Endothelial cell of umbilical vein (primary cell): ENCODE results near the gene BUB1B. TPM values are rescaled to one million over a fixed set of nuclear protein-coding genes. Genes with fewer than 3 reads are reported as not detected.

Source experiments
- BruUV-seq: library from RNA; stranded (reverse); fragments of 400-500 nt; replicated peaks from 2 replicates; lab custom pipeline; 2021; lab: Mats Ljungman, UMichigan
- CTCF ChIA-PET: fragments of 300-600, 350-600 bp; sonication (Branson Sonifier 250); formaldehyde crosslinking; loops from one replicate; lab custom pipeline; 2021; ENCODE audit warnings: antibody characterized with exemption, inconsistent platforms; lab: Charles Lee
- POLR2A ChIA-PET: fragments of 300-600, 350-600 bp; sonication (Branson Sonifier 250); formaldehyde crosslinking; loops from one replicate; lab custom pipeline; 2021; ENCODE audit warnings: antibody characterized with exemption, inconsistent platforms; lab: Charles Lee
- DNase-seq: peaks from one replicate; pipeline ENCODE4 v3.0.0-alpha.2; 2011; ENCODE audit warnings: low read depth, low spot score
- FAIRE-seq: peaks from 2 replicates; lab custom pipeline; 2011; peaks lifted over from hg19 to GRCh38; lab: Jason Lieb, UNC
- H2AFZ ChIP-seq: 2 replicates; pipeline ENCODE4 v1.6.0; 2012; ENCODE audit warnings: low read depth, low read length, control low read depth, inconsistent platforms
- H3K27ac ChIP-seq: 2 replicates; pipeline ENCODE4 v1.5.1; 2011; ENCODE audit warnings: low read depth, mild to moderate bottlenecking, control low read depth, low read length, moderate library complexity; ENCODE audit not compliant: insufficient read depth
- H3K27me3 ChIP-seq, 2 experiments: 2 replicates each; pipeline versions ENCODE4 v1.6.0 to v1.6.1; 2011; ENCODE audit warnings: low read length in 2 of 2, mixed read lengths in 1 of 2; ENCODE audit not compliant: control insufficient read depth in 2 of 2, insufficient read depth in 2 of 2
- H3K36me3 ChIP-seq, 2 experiments: 2 replicates in 1 of 2; 3 replicates in 1 of 2; pipeline ENCODE4 v1.5.1; 2011; ENCODE audit warnings: low read length in 2 of 2, mild to moderate bottlenecking in 1 of 2, moderate library complexity in 1 of 2; ENCODE audit not compliant: control insufficient read depth in 2 of 2, insufficient read depth in 2 of 2; ENCODE audit errors: extremely low read depth in 1 of 2
- H3K4me1 ChIP-seq: 3 replicates; pipeline ENCODE4 v1.5.1; 2011; ENCODE audit warnings: mild to moderate bottlenecking, low read length; ENCODE audit not compliant: control insufficient read depth, insufficient read depth; ENCODE audit errors: extremely low read depth
- H3K4me2 ChIP-seq: 2 replicates; pipeline ENCODE4 v1.6.1; 2011; ENCODE audit warnings: low read length, control low read depth, mixed read lengths; ENCODE audit not compliant: insufficient read depth
- H3K4me3 ChIP-seq, 3 experiments: fragments of 200-600 bp in 1 of 3; sonication (generic), shearing (Covaris generic) in 1 of 3; replicated peaks in 1 of 3; 2 replicates each; pipeline ENCODE4 v1.5.1; 2011 to 2016; ENCODE audit warnings: control low read depth in 3 of 3, low read length in 3 of 3, mild to moderate bottlenecking in 2 of 3, inconsistent platforms in 1 of 3, low read depth in 1 of 3, moderate library complexity in 1 of 3; ENCODE audit not compliant: insufficient read depth in 1 of 3
- H3K79me2 ChIP-seq: 2 replicates; pipeline ENCODE4 v1.6.0; 2012; ENCODE audit warnings: low read length, inconsistent platforms; ENCODE audit not compliant: control insufficient read depth, insufficient read depth
- H3K9ac ChIP-seq: replicated peaks from 2 replicates; pipeline ENCODE3; 2011; ENCODE audit warnings: low read length, control low read depth; ENCODE audit not compliant: insufficient read depth; ENCODE audit errors: extremely low read depth
- H3K9me1 ChIP-seq: replicated peaks from 3 replicates; pipeline ENCODE4 v1.6.0; 2011; ENCODE audit warnings: mild to moderate bottlenecking, low read length; ENCODE audit not compliant: control insufficient read depth, insufficient read depth; ENCODE audit errors: extremely low read depth
- H3K9me3 ChIP-seq: replicated peaks from 2 replicates; pipeline ENCODE4 v1.5.1; 2012; ENCODE audit warnings: low read length, inconsistent platforms; ENCODE audit not compliant: control insufficient read depth, insufficient read depth
- H4K20me1 ChIP-seq: replicated peaks from 2 replicates; pipeline ENCODE3; 2011; ENCODE audit warnings: mild to moderate bottlenecking, low read length; ENCODE audit not compliant: control insufficient read depth, insufficient read depth; ENCODE audit errors: extremely low read depth
- EZH2 ChIP-seq: IDR thresholded peaks from 2 replicates; pipeline ENCODE4 v1.6.1; 2012; ENCODE audit warnings: borderline replicate concordance, low read depth, mild to moderate bottlenecking, moderate library complexity, low read length, inconsistent platforms; ENCODE audit not compliant: severe bottlenecking
- FOS ChIP-seq: IDR thresholded peaks from 2 replicates; pipeline ENCODE4 v1.6.1; 2011; ENCODE audit warnings: mild to moderate bottlenecking, low read length, moderate library complexity, borderline replicate concordance; ENCODE audit not compliant: insufficient read depth
- GATA2 ChIP-seq: IDR thresholded peaks from 2 replicates; pipeline ENCODE4 v1.7.0; 2011; ENCODE audit warnings: low read depth, mild to moderate bottlenecking, moderate library complexity, mixed read lengths, low read length; ENCODE audit not compliant: insufficient read length, insufficient read depth
- JUN ChIP-seq: IDR thresholded peaks from 2 replicates; pipeline ENCODE4 v1.6.1; 2011; ENCODE audit warnings: borderline replicate concordance, low read depth; ENCODE audit not compliant: insufficient read length, insufficient read depth
- MYC ChIP-seq: IDR thresholded peaks from one replicate; pipeline ENCODE4 v1.6.1; 2011; ENCODE audit warnings: mild to moderate bottlenecking, low read depth, low read length
- POLR2A ChIP-seq: IDR thresholded peaks from 2 replicates; pipeline ENCODE4 v1.6.1; 2012; ENCODE audit warnings: low read depth, mild to moderate bottlenecking, control low read depth, low read length
- POLR2AphosphoS5 ChIP-seq: IDR thresholded peaks from 2 replicates; pipeline ENCODE4 v1.6.1; 2012; ENCODE audit warnings: low read depth, mild to moderate bottlenecking, control low read depth, low read length, moderate library complexity; ENCODE audit not compliant: insufficient read depth
- dilution Hi-C: fragments of 300-500 bp; cut with MboI; formaldehyde crosslinking; loops from one replicate; pipeline ENCODE4 v1.15.0; 2019; ENCODE audit warnings: low sequenced_read_pairs; ENCODE audit not compliant: extremely low pct_ligation_motif_present
- intact Hi-C: fragments of 100-400 bp; cut with micrococcal nuclease; formaldehyde crosslinking; loops from one replicate; pipeline ENCODE4 v1.10.0; 2022
- polyA plus RNA-seq, 4 experiments: library from polyadenylated mRNA; depleted of rRNA in 3 of 4; stranded (reverse) in 3 of 4; unstranded in 1 of 4; fragments of >200 nt; gene quantifications; 2 replicates each; pipeline versions ENCODE4 v1.2.1 to v1.2.3, GENCODE V29; 2011 to 2012; ENCODE audit warnings: missing spikeins in 1 of 4
- total RNA-seq: library from RNA; stranded (reverse); gene quantifications from 2 replicates; pipeline ENCODE4 v1.2.3, GENCODE V29; 2021
- TF ChIP-seq, protein P1 (sequence below): IDR thresholded peaks from 2 replicates; pipeline ENCODE4 v1.6.1; 2011; ENCODE audit not compliant: insufficient read depth, insufficient read length
- TF ChIP-seq, protein P2 (sequence below), 2 donors: IDR thresholded peaks; 1 replicate in 1 of 2; 2 replicates in 1 of 2; pipeline ENCODE4 v1.5.1; 2011; ENCODE audit warnings: low read length in 2 of 2, mild to moderate bottlenecking in 2 of 2, moderate library complexity in 2 of 2, control low read depth in 1 of 2, inconsistent platforms in 1 of 2, low read depth in 1 of 2; ENCODE audit not compliant: insufficient read depth in 1 of 2; ENCODE audit errors: extremely low read depth in 1 of 2

Gene BUB1B
- total and polyA plus RNA-seq, 2 donors (not counting 3 experiments of a cell fraction or from before 2014, with no cell fraction given), result 12.2 to 69.8 TPM

DNA sequence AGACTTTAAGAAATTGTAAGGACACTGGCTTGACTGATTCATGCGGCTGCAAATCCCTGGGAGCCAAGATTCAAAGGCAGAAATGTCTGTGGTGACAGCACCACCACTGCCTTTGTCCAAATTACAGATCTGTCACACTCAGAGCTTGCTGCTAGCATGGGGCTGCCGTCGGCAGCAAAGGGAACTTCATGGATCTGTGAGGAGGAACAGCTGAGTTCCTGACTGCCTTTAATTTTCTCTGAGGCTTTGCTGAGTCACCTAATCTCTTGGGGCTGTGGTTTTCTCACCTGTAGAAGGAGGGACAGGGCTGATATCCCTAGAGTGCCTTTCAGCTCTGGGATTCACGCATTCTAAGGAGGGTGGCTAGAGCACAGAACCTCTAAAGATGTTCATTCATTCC is 73.9 kb downstream of the BUB1B start:
- Histone ChIP-seq H3K4me2 (no peak overlapping the region), H3K36me3 (no peaks in the 10 kb centered on the region), H3K27ac (no peak overlapping the region), H3K4me1 (peaks cover 4% of the 10 kb centered on the region), H3K27me3 (peaks cover 7 to 8% of the 10 kb centered on the region in 2 experiments), H4K20me1 (no peaks in the 10 kb centered on the region), H3K79me2 (no peaks in the 10 kb centered on the region), H2AFZ (no peak overlapping the region), H3K9me1 (no peaks in the 10 kb centered on the region), H3K4me3 (no peak overlapping the region), H3K9ac (no peak overlapping the region), H3K9me3 (no peaks in the 10 kb centered on the region)
- dilution Hi-C loops (no loop called here), intact Hi-C loops (no loop called here)
- DNase-seq (no peak), FAIRE-seq (no peak)
- TF ChIP-seq FOS (no peak), POLR2A (no peak), EZH2 (no peak), GATA2 (no peak), MYC (no peak), POLR2AphosphoS5 (no peak), JUN (no peak)
- TF ChIP-seq, protein P1, sequence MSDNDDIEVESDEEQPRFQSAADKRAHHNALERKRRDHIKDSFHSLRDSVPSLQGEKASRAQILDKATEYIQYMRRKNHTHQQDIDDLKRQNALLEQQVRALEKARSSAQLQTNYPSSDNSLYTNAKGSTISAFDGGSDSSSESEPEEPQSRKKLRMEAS, result no peak
- TF ChIP-seq, protein P2, sequence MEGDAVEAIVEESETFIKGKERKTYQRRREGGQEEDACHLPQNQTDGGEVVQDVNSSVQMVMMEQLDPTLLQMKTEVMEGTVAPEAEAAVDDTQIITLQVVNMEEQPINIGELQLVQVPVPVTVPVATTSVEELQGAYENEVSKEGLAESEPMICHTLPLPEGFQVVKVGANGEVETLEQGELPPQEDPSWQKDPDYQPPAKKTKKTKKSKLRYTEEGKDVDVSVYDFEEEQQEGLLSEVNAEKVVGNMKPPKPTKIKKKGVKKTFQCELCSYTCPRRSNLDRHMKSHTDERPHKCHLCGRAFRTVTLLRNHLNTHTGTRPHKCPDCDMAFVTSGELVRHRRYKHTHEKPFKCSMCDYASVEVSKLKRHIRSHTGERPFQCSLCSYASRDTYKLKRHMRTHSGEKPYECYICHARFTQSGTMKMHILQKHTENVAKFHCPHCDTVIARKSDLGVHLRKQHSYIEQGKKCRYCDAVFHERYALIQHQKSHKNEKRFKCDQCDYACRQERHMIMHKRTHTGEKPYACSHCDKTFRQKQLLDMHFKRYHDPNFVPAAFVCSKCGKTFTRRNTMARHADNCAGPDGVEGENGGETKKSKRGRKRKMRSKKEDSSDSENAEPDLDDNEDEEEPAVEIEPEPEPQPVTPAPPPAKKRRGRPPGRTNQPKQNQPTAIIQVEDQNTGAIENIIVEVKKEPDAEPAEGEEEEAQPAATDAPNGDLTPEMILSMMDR (IDR thresholded peaks at IDR 0.05; ENCODE audit: extremely low read depth in 1 of 2, insufficient read depth in 1 of 2, low read depth in 1 of 2, low read length in 2 of 2), result no peak
- BruUV-seq, result no TSS peak
- CTCF ChIA-PET, result interaction anchor here (1.5 to 2.1 kb wide), 3 partner anchors 17 to 44 kb away, joined by 4 to 5 read pairs (median 4); no protein-coding TSS in a partner anchor
- POLR2A ChIA-PET, result interaction anchor here (1.2 kb wide), 1 partner anchor 132 kb away, joined by 3 read pairs; no protein-coding TSS in a partner anchor
